Thyroid gland (tissue), 4 donors: ENCODE data around the gene ENOX1.

ENCODE experiments used
- CTCF ChIP-seq, 6 experiments: fragments of 200-600 bp in 3 of 6; fragments of 450-650 bp in 3 of 6; sonication (generic) in 3 of 6; IDR thresholded peaks; one replicate each; pipeline ENCODE4 v1.5.1; 2016 to 2019; ENCODE audit warnings: antibody characterized with exemption in 6 of 6, mild to moderate bottlenecking in 2 of 6, inconsistent platforms in 1 of 6, moderate library complexity in 1 of 6
- POLR2A ChIP-seq, 2 donors: fragments of 450-650 bp; IDR thresholded peaks; one replicate each; pipeline ENCODE4 v1.6.1; 2017; ENCODE audit warnings: antibody characterized with exemption in 2 of 2, mild to moderate bottlenecking in 2 of 2, moderate library complexity in 1 of 2

GRCh38 chr13:43356567-43356966 is 430.2 kb downstream of the ENOX1 start:
- TF ChIP-seq CTCF (IDR thresholded peaks at IDR 0.05) (no peak), POLR2A (IDR thresholded peaks at IDR 0.05) (no peak)
